Activated naive CD8-positive, alpha-beta T cell treated with anti-CD3 and anti-CD28 coated beads, Interleukin-2, amount 50 U/mL, for 16 hours (primary cell): ENCODE data around the gene PHLDB3.

ENCODE experiments used
- DNase-seq: peaks from one replicate; pipeline ENCODE4 v3.0.0-alpha.2; 2020; ENCODE audit warnings: low read depth, low spot score

The PHLDB3 gene

GRCh38 chr19:43499042-43499441, 5.5 kb downstream of the PHLDB3 start:
- DNase-seq: no peak

DNA sequence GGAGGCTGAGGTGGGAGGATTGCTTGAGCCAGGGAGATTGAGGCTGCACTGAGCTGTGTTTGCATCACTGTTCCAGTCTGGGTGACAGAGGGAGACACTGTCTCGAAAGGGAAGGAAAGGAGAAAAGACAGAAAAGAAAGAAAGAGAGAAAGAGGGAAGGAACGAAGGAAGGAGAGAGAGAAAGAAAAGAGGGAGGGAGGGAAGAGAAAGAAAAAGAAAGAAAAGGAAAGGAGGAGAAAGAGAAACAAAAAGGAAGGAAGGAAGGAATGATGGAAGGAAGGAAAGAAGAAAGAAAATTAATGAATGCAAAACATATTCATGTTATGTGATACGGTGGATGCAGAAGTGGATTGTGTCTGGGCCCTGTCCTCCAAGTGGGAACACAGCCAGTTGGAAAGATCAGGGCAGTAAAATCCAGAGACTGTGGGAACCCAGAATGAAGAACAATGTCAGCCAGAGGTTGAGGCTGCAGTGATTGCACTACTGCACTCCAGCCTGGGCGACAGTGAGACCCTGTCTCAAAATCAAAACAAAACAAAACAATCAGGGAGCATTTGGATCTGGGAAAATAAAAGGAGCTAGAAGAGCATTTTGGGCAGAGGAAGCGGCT, 6.2 kb downstream of the PHLDB3 start:
- no peak for DNase-seq

GRCh38 chr19:43496960-43497359, 7.6 kb downstream of the PHLDB3 start:
- DNase-seq: no peak

DNA sequence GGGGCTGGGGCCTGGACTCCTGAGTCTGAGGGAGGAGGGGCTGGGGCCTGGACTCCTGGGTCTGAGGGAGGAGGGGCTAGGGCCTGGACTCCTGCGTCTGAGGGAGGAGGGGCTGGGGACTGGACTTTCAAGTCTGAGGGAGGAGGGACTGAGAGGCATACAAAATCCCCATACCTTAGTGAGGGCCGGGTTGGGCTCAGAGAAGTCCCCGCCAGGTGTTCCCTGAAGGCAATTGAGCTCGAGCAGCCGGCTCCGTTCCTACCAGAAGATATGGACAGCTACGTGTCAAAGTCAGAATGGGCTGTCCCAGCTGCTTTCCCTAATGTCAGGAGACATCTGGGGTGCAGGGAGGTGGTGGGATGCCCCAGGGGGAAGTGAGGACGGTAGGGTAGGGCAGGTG, 9.5 kb downstream of the PHLDB3 start:
- no peak for DNase-seq

- no peak for DNase-seq
These were observed 13.8 kb downstream of the PHLDB3 start for GRCh38 chr19:43490759-43491158.

DNA sequence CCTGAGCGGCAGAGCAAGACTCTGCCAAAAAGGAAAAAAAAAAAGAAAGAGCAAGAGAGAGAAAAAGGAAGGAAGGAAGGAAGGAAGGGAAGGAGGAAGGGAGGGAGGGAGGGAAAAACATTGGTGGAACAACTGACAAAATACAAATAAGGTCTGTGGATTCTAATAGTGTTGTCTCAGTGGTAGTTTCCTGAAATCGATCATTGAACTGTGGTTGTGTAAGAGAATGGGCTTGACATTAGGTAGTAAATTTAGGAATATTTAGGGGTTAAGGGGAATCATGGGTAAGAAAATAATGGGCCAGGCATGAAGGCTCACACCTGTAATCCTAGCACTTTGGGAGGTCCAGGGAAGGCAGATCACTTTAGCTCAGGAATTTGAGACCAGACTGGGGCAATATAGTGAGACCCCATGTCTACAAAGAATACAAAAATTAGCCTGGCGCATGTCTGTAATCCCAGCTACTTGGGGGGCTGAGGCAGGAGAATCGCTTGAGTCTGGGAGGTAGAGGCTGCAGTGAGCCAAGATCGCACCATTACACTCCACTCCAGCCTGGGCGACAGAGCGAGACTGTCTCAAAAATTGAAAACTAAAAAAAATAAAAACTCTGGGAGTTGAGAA, 14.5 kb downstream of the PHLDB3 start:
- DNase-seq: no peak

DNA sequence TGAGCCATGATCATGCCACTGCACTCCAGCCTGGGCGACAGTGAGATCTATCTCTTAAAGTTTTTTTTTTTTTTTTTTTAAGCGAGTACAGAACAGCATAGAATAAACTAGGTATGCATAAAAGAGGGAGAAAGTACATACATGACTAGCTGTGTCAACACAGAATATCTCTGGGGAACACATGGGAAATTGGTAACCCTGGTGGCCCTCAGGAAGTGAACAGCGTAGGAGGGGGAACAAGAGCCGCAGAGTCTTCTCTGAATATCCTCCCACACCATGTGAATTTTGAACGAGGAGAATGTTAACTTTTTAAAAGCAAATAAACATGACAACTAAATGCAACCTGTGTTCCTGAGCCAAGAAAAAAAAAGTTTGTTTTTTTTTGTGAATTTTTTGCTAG, 15.2 kb downstream of the PHLDB3 start:
- DNase-seq: no peak

DNA sequence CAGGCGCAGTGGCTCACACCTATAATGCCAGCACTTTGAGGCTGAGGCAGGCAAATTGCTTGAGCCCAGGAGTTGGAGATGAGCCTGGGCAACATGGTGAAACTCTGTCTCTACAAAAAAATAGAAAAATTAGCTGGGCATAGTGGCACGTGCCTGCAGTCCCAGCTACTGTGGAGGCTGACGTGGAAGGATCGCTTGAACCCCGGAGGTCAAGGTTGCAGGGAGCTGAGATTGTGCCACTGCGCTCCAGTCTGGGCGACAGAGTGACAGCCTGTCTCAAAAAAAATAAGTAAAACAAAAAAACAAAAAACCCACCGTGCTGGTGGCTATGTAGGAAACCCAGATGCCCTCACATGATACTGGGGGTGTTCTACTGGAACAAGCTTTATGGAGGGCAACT, 16.4 kb downstream of the PHLDB3 start:
- DNase-seq: no peak

DNA sequence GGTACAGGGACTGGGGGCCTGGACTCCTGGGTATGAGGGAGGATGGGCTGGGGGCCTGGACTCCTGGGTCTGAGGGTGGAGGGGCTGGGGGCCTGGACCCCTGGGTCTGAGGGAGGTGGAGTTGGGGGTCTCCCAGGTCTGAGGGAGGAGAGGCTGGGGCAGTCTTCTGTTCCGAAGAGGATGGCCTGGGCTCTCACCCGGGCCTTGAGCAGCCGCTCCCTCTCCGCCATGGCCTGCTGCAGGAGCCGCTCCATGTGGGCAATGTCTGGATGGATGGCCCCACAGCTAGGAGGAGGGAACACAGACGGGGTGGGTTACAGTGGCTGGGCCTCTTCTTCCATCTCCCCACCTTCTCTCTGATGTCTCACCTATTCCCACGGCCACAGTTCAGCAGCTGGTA, 18.1 kb downstream of the PHLDB3 start:
- no peak for DNase-seq

DNA sequence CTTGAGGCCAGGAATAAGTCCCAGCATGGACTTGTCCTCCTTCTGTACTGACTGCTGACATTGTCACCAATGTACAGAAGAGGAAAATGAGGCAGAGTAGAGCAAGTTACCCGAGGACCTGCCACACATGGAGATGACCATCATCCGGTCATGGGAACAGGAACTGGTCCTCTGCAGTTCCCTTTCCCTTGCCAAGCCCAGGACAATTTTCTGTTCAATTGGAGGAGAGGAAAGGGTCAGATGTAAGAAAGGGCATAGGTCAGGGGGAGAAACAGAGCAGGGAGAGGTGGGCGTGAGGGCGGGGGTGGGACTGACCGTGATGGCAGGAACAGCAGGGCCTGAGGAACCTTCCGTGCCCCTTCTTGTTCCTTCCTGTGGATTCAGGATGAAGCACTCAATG, 18.6 kb downstream of the PHLDB3 start:
- DNase-seq: no peak

DNA sequence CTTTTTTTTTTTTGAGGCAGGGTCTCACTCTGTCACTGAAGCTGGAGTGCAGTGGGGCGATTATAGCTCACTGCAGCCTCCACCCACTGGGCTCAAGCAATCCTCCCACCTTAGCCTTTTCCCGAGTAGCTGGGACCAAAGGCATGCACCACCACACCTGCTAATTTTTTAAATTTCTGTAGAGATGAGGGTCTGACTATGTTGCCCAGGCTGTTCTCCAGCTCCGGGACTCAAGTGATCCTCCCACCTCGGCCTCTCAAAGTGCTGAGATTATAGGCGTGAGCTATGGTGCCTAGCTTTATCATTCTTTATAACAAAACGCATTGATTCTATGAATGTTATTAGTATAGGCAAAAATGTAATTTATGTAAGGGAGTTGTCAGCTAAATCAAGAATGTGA, 21.3 kb downstream of the PHLDB3 start:
- no peak for DNase-seq

- DNase-seq: no peak
These were observed 22.4 kb downstream of the PHLDB3 start for GRCh38 chr19:43482193-43482592.

- DNase-seq: no peak
These were observed 22.8 kb downstream of the PHLDB3 start for GRCh38 chr19:43481701-43482100.

GRCh38 chr19:43480574-43480973, 24.0 kb downstream of the PHLDB3 start:
- DNase-seq: no peak

DNA sequence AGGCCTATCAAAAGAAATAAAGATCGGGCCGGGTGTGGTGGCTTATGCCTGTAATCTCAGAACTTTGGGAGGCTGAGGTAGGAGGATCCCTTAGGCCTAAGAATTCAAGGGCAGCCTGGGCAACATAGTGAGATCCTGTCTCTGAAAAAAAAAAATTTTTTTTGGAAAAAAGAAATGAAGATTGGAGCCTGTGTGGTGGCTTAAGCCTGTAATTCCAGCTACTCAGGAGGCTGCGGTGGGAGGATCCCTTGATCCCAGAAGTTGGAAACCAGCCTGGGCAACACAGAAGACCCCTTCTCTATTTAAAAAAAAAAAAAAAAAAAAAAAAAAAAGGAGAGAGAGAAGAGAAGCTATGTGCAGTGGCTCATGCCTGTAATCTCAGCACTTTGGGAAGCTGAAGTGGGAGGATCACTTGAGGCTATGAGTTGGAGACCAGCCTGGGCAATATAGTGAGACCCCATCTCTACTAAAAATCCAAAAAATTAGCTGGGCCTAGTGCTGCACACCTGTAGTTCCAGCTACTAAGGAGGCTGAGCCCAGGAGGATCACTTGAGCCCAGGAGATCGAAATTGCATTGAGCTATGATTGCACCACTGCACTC, 24.5 kb downstream of the PHLDB3 start:
- no peak for DNase-seq

GRCh38 chr19:43479226-43479625, 25.3 kb downstream of the PHLDB3 start:
- DNase-seq: no peak

GRCh38 chr19:43478323-43478722, 26.2 kb downstream of the PHLDB3 start:
- DNase-seq: no peak

GRCh38 chr19:43476606-43477005, 27.9 kb downstream of the PHLDB3 start:
- no peak for DNase-seq

DNA sequence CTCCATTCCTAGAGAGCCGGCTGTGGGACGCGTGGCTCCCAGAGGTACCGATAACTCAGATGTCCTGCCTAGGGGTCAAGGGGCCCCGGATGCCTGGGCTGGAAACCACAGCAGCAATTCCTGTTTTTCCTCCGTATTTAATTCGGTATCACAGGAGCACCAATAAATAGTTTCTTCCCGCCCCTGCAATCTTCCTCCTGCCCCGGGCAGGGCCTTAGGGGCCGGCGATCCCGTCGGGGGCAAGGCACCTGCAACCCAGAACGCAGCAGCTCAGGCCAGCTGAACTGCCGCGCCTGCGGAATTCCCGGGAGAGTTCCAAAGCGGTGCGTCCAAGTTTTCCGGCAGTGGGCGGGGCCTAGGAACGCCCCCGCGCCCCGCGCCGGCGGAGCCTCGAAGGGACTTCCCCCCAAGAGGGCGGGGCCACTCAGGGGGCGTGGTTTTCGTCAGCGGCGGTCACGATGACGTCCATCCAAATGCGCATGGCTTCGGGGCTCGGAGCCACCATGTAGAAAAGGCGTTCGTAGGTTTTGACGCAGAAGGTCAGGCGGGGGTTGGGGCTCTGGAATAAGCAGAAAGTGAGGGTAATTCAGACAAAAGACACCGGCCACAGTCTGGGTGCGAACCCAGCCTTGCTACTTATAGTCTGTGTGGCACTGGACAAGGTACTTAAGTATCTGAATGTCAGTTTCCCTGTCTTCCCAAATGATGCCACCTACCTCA, 29.4 kb downstream of the PHLDB3 start:
- peak; percentile 89 for DNase-seq

DNA sequence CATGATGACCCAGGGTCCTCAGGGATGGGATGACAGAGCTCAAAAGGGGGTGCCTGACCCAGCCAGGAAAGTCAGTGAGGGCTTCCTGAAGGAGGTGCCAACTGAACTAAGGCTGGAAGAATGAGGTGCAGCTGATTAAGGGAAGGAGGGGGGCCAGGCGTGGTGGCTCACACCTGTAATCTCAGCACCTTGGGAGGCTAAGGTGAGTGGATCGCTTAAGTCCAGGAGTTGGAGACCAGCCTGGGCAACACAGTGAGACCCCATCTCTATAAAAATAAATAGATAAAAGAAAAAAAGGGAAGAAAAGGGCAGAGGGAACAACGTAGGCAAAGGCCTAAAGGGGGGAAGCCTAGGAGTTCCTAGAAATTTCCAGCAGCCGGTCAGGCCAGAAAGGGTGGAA, 30.1 kb downstream of the PHLDB3 start:
- no peak for DNase-seq

DNA sequence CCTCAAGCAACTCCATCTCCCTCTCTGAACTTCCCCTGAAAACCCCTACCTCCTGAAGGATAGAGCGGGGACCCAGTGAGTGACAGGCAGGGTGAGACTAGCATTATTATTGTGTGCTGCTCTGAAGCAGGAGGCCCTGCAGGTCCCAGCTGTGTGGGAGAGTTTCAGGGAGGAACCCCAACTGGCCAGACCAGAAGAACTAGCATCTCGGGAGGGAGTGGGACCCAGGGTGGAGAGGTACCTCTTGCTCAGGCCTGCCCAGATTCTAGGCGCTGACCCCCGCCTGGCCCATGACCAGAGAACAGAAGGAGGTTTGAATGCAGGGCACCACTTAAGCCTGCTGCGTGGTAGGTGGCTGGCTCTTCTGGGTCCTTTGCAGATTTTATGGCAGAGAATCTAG, 33.5 kb downstream of the PHLDB3 start:
- DNase-seq: no peak

GRCh38 chr19:43470288-43470687, 34.3 kb downstream of the PHLDB3 start:
- DNase-seq: peak; percentile 4

DNA sequence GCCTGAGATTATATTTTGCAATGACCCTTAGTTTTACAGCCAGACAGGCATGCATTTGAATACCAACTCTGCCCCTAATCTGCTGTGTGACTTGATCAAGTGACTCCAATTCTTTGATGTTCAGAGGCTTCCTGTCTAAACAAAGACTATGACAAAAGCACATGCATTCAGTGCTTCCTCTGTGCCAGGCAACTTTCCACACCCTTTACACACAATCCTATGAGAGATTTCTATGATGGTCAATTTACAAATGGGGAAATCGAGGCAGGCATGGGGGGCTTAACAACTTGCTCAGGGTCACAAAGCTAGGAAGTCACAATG, 35.4 kb downstream of the PHLDB3 start:
- no peak for DNase-seq
